ENCODE results near the gene DGKB.
A peak's percentile ranks its signal among the peaks of the same experiment; 100 is the strongest.
"Not testable (repeated sequence)": the region's sequence is repeated elsewhere in the genome, so short reads cannot be mapped to it uniquely, and the experiment has no call there.

Gene DGKB

DNA sequence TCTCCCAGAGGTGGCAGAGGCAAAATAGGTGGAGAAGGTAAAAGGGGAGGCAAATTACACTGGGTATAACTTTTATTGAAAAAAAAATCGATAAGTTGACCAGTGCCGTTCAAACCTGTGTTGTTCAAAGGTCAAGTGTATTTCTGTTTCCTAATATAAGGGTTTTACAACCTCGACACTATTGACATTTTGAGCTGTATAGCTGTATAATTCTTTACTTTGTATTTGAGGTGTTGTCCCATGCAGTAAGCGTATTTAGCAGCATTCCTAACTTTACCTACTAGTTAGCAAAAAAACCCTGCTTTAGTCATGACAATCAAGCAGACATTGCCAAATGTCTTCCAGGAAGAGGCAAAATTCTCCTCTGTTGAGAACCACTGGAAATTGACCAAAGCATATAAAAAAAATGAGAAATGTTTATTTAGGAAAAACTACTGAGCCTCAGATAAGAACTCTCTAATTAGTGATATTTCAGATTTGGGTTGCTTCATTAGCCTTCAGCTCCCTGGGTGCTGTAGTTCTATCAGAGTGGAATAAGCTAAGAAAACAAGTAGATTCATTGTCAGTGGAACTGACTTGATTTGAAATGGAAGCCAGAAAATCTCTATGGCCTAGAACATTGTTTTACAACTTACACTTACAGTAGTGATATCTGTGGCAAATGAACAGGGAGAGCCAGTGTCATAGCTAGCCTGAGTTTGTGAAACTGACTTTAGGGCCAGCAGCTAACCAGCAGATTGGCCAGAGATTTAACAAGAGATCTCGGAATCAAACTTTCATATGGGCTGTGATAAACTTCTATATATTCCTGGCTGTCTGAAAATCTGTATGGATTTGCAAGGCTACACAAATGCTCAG is 331.6 kb downstream of the DGKB start:
- no peak for DNase-seq

DNA sequence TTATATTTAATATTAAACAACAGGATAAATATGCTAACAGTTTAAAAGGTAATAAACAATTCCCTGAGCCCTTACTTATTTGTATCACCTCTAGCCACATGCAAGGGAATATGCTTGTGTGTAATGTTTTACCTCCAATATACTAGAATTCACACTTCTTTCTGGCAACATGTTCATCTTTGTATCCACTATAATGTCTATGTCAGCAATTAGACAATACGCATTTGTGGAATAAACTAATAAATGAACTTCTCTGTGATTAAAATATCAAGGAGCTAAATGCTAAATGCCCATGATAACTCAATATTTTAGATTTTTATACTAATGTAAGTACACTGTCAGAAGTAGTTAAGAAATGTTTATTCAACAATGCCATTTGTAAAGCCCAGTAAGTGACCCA is 350.5 kb downstream of the DGKB start:
- DNase-seq: no peak

DNA sequence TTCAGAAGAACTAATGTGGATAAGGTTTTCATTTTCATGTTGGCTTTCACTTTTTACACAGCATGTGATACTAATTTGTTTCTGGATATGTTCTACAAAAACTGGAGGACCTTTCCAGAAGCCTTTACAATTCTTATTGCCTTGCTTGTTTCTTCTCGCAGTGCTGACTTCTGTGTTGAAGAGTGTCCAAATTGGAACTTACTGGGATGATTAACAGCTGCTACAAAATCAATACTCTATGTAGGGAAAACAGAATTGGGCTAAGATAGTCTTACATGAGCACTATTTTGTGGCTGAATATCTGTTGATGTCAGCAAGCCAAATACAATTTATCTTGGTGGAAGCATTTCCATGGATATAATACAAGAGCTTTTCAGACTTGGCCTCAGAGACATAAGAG is 351.2 kb downstream of the DGKB start:
- DNase-seq: no peak

DNA sequence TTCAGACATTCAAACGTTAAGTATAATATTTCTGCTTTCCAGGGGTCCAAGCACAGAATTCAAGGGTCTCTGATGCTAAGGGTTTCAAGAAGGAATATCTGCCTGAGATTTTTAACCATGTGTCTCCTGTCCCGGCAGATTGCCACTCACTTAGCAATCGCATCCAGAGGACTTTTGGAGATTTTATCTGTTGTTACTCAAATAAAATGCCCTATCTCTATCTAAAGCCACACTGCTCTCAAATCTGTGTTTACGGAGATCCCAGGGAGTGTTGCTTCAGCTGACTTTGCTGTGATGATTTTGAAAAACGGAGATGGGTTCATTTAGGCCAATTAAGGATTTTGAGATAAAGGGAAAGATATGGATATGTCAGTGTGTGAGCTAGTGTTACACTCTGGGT is 359.9 kb downstream of the DGKB start:
- no peak for DNase-seq

DNA sequence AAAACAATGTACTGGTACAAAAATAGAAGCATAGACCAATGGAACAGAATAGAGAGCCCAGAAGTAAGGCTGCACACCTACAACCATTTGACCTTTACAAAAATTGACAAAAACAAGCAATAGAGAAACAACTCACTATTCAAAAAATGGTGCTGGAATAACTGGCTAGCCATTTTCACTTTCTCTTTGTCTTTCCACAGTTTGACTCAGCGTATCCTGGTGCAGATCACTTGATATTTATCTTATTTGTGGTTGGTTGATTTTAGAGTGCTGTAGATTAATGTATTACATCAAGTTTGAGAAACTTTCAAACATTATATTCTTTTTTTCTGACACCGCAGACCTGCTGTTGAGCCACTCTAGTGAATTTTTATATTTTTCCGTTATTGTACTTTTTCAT is 381.4 kb downstream of the DGKB start:
- peak; percentile 62 for DNase-seq

DNA sequence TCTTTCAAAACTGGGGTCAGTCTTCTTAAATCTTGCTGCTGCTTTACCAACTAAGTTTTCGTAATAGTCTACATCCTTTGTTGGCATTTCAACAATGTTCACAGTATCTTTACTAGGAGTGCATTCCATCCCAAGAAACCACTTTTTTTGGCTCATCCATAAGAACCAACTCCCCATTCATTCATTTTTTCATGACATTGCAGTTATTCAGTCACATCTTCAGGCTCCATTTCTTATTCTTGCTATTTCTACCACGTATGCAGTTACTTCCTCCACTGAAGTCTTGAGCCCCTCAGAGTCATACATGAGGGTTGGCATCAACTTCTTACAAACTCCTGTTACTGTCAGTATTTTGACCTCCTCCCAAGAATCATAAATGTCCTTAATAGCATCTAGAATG is 392.3 kb downstream of the DGKB start:
- no peak for DNase-seq

DNA sequence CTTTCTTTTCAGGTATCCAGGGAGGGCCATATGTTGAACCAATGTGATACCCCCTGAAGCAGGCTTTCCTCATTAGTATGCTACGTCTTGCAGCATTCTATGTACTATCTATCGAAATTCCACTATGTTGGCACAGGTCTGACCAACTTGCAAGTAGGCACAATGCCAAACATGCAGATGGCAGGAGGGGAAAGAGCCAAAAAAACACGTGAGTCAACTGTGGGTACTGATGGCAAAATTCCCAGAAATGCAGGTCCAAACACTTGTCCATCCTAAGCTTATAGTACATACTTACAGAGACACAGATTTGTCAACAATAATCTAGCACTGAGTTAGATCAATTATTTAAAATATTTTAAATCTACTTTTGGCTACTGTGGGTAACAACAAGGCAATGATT is 394.9 kb downstream of the DGKB start:
- no peak for DNase-seq

DNA sequence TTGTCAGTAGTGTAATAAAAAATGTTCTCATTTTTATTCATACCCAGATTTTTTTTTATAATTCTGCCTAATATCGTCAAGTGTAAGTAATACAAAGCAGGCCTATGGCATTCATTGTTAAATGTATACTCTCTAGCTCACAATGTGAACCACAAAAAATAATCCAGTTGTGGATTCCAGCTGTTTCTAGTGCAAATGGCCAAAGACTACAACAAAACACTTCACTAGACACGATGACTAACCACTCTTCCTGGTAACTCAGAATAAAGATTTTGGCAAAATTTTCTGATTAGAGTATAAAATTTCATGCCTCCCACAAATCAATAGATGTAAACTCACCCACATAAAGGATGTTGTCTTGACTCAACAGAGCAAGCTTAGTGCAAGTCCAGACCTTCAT is 396.6 kb downstream of the DGKB start:
- DNase-seq: no peak

DNA sequence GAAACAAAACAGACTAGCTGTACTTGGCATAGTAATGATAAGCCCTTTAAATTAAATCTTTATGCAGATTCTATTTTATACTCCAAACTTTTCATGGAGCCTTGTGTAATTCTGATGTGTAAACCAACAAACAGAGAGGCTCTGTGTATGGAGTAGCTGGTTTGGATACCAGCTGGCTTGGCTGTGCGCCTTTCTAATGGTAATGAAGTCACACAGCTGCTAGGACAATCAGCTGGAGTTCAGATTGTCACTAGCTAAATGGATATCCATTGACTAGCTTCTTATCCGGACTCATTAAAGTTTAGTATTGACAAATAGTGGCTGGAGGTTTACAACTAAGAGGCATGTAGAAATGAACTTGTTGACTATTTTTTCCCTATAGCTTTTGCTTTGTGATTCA is 398.4 kb downstream of the DGKB start:
- no peak for DNase-seq

DNA sequence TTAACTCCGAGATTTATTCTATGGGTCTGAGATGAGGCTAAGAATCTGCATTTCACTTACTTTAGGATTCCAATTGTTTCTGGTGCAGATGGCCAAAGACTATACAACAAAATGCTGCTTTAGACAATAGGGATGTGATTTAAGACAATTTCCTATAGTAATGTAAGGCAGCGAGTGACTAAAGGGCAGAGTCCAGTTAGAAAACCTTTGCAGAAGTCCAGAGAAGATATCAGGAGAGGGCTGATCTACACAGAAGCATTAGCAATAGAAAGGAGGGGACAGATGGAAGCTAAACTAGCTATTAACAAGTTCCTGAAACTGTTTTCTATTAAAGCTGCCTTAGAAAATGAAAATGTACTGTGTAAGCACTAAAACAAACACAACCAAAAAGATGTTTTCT is 398.9 kb downstream of the DGKB start:
- no peak for DNase-seq

DNA sequence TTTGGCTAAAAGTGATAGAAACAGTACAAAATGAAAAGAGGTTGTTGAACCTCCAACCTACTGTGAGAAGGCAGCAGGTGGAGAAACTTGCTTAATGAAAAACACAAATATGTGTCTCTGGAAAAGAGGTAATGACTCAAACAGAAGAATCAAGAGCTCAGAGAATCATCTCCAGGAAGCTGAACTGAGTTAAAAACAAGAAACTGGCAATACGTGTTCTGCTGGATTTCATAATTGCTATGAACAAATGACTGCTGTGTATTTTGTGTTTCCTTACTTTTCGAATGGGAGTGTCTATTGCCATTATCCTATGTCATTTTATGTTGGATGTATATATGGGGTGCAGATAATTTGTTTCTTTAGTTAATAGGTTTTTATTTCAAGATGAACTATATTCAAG is 401.1 kb downstream of the DGKB start:
- no peak for DNase-seq

DNA sequence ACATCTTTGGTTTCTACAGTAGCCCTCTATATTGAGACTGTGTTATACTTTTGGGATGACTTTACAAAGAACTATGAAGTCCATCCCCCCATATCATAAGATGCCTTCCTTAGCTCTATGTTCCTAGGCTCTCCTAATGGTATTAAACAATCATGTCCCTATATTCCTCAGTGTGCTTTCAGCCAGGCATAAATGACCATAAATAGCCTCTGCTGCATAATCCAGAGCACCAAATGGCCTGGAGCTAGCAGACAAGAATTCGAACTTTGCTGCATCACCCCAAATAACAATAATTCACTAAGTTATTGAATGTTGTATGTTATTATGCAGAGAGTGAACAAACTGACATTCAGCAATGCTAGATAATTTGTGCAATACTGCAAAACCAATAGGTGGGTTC is 405.2 kb downstream of the DGKB start:
- no peak for DNase-seq

DNA sequence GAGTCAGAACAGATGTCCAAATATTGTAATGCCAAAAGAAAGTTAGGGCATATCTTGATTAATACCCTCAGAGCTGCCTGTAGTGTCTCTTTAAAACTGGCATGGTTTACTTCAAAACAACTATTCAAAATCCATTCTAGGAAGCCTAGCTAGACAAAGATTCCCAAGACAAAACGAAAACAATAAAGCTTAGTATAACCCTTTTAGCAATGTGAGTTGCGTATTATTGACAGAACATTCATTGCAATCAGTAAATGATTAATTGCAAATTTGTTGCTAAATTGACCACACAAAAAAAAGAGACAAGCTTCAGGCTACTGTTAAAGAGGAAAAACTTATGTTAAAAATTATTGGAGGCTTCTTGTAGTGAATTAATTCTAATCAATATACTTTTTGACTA is 406.9 kb downstream of the DGKB start:
- DNase-seq: no peak

DNA sequence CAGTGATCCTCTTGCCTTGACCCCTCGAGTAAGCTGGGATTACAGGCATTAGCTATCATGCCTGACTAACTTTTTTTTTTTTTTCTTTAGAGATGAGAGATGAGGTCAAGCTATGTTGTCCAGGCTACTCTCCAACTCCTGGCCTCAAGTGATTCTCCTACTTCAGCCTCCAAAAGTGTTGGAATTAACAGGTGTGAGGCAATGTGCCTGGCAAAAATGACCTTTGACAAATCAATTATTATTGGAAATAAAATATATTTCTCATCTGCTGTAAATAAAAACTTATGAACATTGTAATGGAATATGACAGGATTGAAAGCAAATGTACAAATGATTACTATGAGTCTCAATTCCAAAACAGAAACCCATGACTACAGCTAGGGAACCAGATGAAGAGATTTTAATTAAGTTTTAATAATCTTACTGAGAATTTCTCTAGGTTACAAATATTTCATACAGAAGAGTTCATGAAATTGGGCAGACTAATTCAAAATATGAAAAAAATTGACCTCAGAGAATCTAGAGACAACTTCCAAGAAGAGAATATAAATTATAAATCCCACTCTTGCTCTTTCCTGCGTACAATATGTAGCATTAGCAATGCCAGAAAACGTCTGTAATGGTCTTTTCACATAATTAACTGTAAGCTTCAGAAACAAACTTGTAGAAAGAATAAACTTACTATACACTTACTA is 414.7 kb downstream of the DGKB start:
- no peak for DNase-seq

DNA sequence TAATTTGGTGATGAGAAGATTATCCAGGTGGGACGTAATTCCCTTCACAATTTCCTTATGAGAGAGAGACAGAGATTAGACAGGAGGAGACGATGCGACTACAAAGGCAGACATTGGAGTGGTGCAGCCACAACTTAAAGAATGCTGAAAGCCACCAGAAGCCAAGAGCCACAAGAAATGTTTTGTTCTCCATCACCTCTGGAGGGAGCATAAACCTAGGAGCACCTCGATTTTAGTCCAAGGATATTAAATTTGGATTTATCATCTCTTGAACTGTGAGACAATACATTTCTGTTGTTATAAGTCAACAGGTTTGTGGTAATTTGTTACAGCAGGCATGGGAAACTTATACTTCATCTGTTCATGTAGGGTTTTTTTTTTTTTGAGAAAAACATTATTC is 418.9 kb downstream of the DGKB start:
- DNase-seq: no peak

DNA sequence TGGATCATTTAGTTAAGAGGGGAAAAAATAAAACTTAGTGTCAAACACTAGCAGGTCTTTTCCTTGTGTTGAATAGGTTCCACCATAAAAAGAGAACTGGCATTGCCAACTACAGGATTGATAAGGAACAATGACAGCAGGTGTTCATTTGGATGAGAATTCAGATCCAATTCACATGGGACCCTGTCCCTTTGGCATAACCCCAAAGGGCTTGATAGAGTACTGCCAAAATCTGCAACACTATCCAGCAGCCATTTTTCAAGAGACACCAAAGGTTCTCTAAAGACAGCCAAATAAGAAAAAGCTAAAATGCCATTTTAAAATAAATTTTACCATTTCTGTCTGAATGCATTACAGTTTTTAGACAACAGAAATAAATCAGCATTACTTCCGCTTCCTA is 422.3 kb downstream of the DGKB start:
- no peak for DNase-seq

DNA sequence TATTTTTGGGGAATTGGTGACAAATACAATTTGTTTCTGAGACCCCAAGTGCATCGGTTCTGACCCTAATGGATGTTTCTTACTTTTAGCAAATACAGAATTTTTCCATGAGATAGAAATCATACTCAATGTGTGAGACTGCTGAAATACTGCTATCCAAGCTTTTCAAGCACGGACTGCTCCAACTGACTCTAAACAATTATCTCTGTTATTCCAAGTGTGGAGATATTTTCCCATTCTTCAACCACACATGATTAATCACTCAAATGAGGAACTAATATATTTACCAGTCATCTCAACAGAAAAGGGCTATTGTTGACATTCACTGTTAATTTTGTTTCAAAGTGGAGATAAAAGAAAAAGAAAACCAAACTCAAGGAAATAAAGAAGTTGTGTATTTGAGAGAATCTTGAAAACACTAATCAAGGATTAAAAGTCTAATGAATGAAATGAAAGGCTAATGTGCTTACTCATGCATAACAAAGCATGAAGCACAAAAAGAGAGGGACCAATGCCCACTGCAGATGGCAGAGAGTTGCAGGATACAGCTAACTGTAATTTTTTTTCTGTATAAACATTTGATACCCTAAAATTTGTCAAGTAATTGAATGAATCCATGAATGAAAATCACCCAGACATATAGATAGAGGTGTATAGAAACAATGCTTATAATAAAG is 423.6 kb downstream of the DGKB start:
- no peak for DNase-seq

DNA sequence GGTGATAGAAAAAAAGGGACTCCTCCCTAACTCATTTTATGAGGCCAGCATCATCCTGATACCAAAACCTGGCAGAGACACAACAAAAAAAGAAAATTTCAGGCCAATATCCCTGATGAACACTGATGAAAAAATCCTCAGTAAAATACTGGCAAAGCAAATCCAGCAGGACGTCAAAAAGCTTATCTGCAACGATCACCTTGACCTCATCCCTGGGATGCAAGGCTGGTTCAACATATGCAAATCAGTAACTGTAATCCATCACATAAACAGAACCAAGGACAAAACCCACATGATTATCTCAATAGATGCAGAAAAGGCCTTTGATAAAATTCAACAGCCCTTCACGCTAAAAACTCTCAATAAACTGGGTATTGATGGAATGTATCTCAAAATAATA is 440.8 kb downstream of the DGKB start:
- DNase-seq: not testable (repeated sequence)

DNA sequence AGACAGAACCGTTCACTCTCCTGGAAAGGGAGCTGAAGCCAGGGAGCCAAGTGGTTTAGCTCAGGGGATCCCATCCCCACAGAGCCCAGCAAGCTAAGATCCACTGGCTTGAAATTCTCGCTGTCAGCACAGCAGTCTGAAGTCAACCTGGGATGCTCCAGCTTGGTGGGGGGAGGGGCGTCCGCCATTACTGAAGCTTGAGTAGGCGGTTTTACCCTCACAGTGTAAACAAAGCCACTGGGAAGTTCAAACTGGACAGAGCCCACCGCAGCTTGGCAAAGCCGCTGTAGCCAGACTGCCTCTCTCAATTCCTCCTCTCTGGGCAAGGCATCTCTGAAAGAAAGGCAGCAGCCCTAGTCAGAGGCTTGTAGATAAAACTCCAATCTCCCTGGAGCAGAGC is 443.7 kb downstream of the DGKB start:
- not testable (repeated sequence) for DNase-seq

DNA sequence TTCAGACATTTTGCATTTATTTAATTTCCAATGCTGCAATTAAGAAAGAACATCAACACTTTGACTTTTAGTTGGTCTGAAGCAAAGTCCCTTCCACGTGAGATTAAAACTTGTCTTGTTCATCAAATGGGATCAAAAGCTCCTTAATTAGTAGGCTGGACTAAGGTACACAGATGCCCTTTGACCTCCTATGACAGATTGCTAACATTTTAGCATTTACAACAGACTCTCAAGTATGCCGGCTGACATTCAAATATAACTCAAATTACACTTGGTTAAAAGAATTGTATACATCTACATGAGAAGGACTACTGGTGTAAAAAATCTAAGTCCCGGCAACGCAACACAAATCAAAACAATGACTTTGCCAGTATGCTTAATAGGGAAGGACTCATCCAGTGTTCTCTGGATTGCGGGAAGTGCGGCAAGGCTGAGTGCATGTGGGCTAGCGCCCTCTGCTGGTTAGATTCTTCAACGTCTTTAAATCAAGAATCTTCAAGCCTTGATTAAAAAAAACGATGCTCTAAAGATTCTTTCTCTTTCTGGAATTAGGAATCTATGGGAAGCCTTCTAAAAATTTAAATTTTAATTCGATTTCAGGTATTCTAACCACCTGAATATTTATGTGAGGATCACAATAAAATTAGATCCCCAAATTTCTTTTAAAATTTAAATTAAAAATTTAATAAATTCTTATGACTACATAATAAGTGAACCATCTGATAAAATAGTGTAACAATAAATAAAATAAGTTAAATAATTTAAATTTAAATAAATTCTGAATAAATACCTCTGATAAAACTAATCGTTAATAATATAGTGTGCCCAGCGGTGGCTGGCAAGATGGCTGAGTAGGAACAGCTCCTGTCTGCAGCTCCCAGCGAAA is 444.7 kb downstream of the DGKB start:
- DNase-seq: peak; percentile 78

DNA sequence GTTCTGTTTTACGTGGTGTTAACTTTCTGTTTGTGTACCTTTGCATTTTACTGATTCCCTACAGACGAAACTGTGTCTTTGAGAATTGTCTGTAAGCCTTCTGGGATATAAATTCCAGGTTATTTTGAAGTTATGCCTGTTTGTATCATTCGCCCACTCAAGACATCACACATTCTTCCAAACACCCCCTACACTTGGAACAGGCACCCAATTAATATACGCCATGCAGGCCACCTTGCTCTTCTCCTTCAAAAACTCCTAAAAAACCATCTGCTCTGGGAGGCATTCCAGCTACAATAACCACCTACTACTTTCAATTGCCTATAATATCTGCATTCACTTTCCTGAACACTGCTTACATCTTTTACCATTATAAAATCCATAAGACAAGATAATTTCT is 453.3 kb downstream of the DGKB start:
- no peak for DNase-seq

DNA sequence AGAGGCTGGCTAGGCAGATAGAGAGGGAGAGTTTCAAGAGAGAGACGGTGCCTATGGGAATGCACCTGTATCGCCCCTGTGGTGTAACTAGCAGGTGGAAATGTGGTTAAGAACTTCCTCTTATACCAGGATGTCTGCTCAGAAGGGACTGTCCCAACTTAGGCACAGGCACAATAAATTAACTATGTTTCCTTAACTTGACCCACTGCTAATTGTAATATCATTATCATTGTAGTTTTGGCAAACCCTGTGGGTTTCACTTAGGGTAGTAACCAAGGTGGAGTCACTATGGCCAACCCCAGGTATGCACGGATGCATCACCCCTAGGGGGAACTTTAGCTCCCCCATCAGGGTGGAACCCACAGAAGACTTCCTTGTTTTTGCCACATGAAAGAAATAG is 455.7 kb downstream of the DGKB start:
- DNase-seq: no peak

DNA sequence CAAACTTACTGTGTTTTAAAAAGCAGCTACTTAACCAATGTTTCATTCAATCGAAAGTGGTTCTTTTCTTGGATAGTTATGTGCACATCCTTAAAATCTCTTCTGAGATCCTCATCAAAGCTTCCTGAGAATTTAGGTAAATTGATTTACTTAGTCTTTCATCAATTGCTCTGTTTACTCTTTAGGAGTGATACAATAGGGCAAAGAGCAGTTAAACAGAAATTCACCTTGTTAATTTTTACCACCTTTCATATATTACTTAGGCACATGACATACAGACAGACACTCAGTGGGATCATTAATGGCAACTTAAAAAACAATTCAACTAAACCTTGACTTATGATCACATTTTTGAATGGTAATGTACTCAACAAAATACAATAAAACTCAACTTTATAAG is 456.3 kb downstream of the DGKB start:
- DNase-seq: no peak

Data from OCI-M1 (cell line).